Measurements from ENCODE around the gene CLDN20. TPM values are rescaled to one million over a fixed set of nuclear protein-coding genes. Genes with fewer than 3 reads are reported as not detected.

CLDN20 gene
- total and polyA plus RNA-seq, 10 of the 15 experiments (the other 5 are each of a cell fraction or from before 2014, with no cell fraction given), result 0.13 to 0.23 TPM; not detected in 8

GRCh38 chr6:155250701-155251381, 13.0 kb upstream of the CLDN20 start:
- Histone ChIP-seq H3K79me2 (ENCODE audit: control insufficient read depth, insufficient read depth, low read length) (no peaks in the 10 kb centered on the region), H4K20me1 (ENCODE audit: control insufficient read depth, insufficient read depth) (no peaks in the 10 kb centered on the region), H3K4me2 (ENCODE audit: control insufficient read depth, insufficient read depth) (no peak overlapping the region), H2AFZ (ENCODE audit: control insufficient read depth, low read depth, low read length) (no peak overlapping the region), H3K9ac (ENCODE audit: control insufficient read depth, insufficient read depth, low read length) (no peak overlapping the region), H3K4me3 (no peak overlapping the region), H3K9me3 (replicated peaks; ENCODE audit: control insufficient read depth, insufficient read depth, low read length) (no peaks in the 10 kb centered on the region), H3K27me3 (replicated peaks in 1 of 2; ENCODE audit: control insufficient read depth in 2 of 2, insufficient read depth in 2 of 2, low read length in 1 of 2) (no peaks in the 10 kb centered on the region), H3K4me1 (ENCODE audit: control insufficient read depth, insufficient read depth, low read length) (peaks cover 4% of the 10 kb centered on the region; the same call in 1 of the 2 replicates), H3K36me3 (ENCODE audit: control insufficient read depth in 2 of 2, insufficient read depth in 2 of 2, low read length in 1 of 2) (peaks cover 9 to 27% of the 10 kb centered on the region in 2 experiments), H3K27ac (ENCODE audit: control insufficient read depth, insufficient read depth) (no peak overlapping the region)
- in situ Hi-C loops (cut with MboI) (loop anchor here (5.0 kb wide), 3 partner anchors 74 to 574 kb away; no protein-coding TSS in a partner anchor), intact Hi-C loops (cut with micrococcal nuclease; ENCODE audit: unreplicated experiment) (no loop called here)
- 98% methylated on average over 10 of the region's 10 CpGs for WGBS (ENCODE audit: insufficient coverage, insufficient replicate concordance, low lambda C conversion rate, missing lambda C conversion rate)
- ChIA-PET POLR2A (interaction anchor here (2.0 kb wide), 1 partner anchor 73 kb away, joined by 6 read pairs; no protein-coding TSS in a partner anchor), SMC1A (ENCODE audit: uncharacterized antibody, unreplicated experiment) (interaction anchor here (0.9 to 11.0 kb wide), 13 partner anchors 9 to 577 kb away, joined by 3 to 224 read pairs (median 5); no protein-coding TSS in a partner anchor), RAD21 (ENCODE audit: unreplicated experiment) (interaction anchor here (10.1 kb wide), 1 partner anchor 72 kb away, joined by 178 read pairs; no protein-coding TSS in a partner anchor), CTCF (interaction anchor here (0.9 to 8.5 kb wide), 12 partner anchors 11 to 575 kb away, joined by 3 to 228 read pairs (median 4); no protein-coding TSS in a partner anchor)
- FAIRE-seq (no peak), DNase-seq (ENCODE audit: low read depth, low spot score) (no peak), ATAC-seq (no peak)
- no TSS peak for BruUV-seq (replicated peaks)
- no peak for TF ChIP-seq PBX3 (IDR thresholded peaks at IDR 0.05; ENCODE audit: insufficient replicate concordance, low read depth, low read length)
- no peak for TF ChIP-seq NR2C2 (IDR thresholded peaks at IDR 0.05; ENCODE audit: borderline replicate concordance, control insufficient read depth, insufficient read length, low read depth)
- TF ChIP-seq ZNF24 (IDR thresholded peaks at IDR 0.05), result no peak
- TF ChIP-seq TCF3 (IDR thresholded peaks at IDR 0.05; ENCODE audit: borderline replicate concordance, insufficient read depth, low read depth, low read length), result no peak
- no peak for TF ChIP-seq STAT3 (IDR thresholded peaks at IDR 0.05; ENCODE audit: low read depth, low read length)
- no peak for TF ChIP-seq BHLHE40 (IDR thresholded peaks at IDR 0.05; ENCODE audit: borderline replicate concordance in 1 of 2, low read depth in 2 of 2, low read length in 1 of 2)
- no peak for TF ChIP-seq CHD1 (IDR thresholded peaks at IDR 0.05; ENCODE audit: low read depth, low read length)
- TF ChIP-seq MAX (IDR thresholded peaks at IDR 0.05; ENCODE audit: low read depth, low read length), result no peak
- TF ChIP-seq TBL1XR1 (IDR thresholded peaks at IDR 0.05; ENCODE audit: low read depth, low read length), result no peak
- no peak for TF ChIP-seq IKZF1 (conservative IDR thresholded peaks at IDR 0.05)
- TF ChIP-seq MEF2A (IDR thresholded peaks at IDR 0.05; ENCODE audit: insufficient read depth, low read depth, low read length), result no peak
- TF ChIP-seq BCLAF1 (IDR thresholded peaks at IDR 0.05), result no peak
- no peak for TF ChIP-seq CTCF (IDR thresholded peaks at IDR 0.05 in 2 of 3, conservative IDR thresholded peaks at IDR 0.05 in 1 of 3; ENCODE audit: control insufficient read depth in 2 of 3, extremely low read depth in 1 of 3, insufficient read depth in 1 of 3, low read depth in 3 of 3, low read length in 3 of 3)
- no peak for TF ChIP-seq STAT1 (conservative IDR thresholded peaks at IDR 0.05)
- no peak for TF ChIP-seq NR2C1 (IDR thresholded peaks at IDR 0.05)
- TF ChIP-seq RB1 (IDR thresholded peaks at IDR 0.05; ENCODE audit: borderline replicate concordance), result no peak

All from GM12878 (cell line).